SU-DHL-6 (cell line): ENCODE results near the gene POU6F1.

Experiments
- EZH2phosphoT487 ChIP-seq: fragments of 200-600 bp; sonication (generic), shearing (Covaris generic); conservative IDR thresholded peaks from 2 replicates; pipeline ENCODE4 v1.6.1; 2018; ENCODE audit warnings: mild to moderate bottlenecking, antibody characterized with exemption, low read length, moderate library complexity, mixed read lengths
- TF ChIP-seq, protein P1 (sequence below): fragments of 200-600 bp; sonication (generic); IDR thresholded peaks from one replicate; pipeline ENCODE4 v1.5.1; 2017; ENCODE audit warnings: antibody characterized with exemption, mild to moderate bottlenecking, low read length, moderate library complexity; ENCODE audit not compliant: insufficient read depth, poor library complexity, severe bottlenecking

DNA sequence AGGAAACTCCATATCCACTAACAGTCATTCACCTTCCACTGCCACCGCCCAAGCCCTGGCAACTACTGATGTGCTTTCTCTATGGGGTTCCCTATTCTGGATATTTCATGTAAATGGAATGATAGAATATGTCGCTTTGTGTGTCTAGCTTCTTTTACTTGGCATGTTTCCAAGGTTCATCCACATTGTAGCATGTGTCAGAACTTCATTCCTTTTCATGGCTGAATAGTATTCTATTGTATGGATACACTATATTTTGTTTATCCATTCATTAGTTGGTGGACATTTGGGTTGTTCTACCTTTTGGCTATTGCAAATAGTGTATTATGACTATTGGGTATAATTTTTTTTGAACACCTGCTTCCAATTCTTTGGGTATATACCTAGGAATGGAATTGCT lies 8.6 kb downstream of the POU6F1 start:
- TF ChIP-seq, protein P1, sequence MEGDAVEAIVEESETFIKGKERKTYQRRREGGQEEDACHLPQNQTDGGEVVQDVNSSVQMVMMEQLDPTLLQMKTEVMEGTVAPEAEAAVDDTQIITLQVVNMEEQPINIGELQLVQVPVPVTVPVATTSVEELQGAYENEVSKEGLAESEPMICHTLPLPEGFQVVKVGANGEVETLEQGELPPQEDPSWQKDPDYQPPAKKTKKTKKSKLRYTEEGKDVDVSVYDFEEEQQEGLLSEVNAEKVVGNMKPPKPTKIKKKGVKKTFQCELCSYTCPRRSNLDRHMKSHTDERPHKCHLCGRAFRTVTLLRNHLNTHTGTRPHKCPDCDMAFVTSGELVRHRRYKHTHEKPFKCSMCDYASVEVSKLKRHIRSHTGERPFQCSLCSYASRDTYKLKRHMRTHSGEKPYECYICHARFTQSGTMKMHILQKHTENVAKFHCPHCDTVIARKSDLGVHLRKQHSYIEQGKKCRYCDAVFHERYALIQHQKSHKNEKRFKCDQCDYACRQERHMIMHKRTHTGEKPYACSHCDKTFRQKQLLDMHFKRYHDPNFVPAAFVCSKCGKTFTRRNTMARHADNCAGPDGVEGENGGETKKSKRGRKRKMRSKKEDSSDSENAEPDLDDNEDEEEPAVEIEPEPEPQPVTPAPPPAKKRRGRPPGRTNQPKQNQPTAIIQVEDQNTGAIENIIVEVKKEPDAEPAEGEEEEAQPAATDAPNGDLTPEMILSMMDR: no peak
- TF ChIP-seq EZH2phosphoT487: no peak
